Liver (tissue), 9 donors: ENCODE data around the gene NKD1. TPM values are rescaled to one million over a fixed set of nuclear protein-coding genes. Genes with fewer than 3 reads are reported as not detected.

ENCODE experiments used
- DNase-seq: peaks from one replicate; pipeline ENCODE4 v3.0.0-alpha.2; 2017; ENCODE audit warnings: low spot score
- H3K27ac ChIP-seq, 2 donors: one replicate each; pipeline ENCODE4 v1.7.0; 2013; ENCODE audit warnings: inconsistent platforms in 2 of 2, low read length in 2 of 2, control low read depth in 1 of 2, low read depth in 1 of 2, mild to moderate bottlenecking in 1 of 2
- H3K27me3 ChIP-seq, 4 donors: one replicate each; pipeline versions ENCODE4 v1.6.1 to v1.7.0; 2013; ENCODE audit warnings: low read length in 3 of 4, inconsistent platforms in 1 of 4, mild to moderate bottlenecking in 1 of 4, moderate library complexity in 1 of 4; ENCODE audit not compliant: control insufficient read depth in 4 of 4, insufficient read depth in 4 of 4
- H3K36me3 ChIP-seq, 4 donors: one replicate each; pipeline versions ENCODE4 v1.6.1 to v1.7.0; 2013; ENCODE audit warnings: low read length in 3 of 4, mild to moderate bottlenecking in 3 of 4, low read depth in 1 of 4, moderate library complexity in 1 of 4; ENCODE audit not compliant: control insufficient read depth in 4 of 4, insufficient read depth in 3 of 4
- H3K4me1 ChIP-seq, 4 donors: one replicate each; pipeline versions ENCODE4 v1.6.1 to v1.7.0; 2013; ENCODE audit warnings: low read length in 3 of 4, mild to moderate bottlenecking in 3 of 4, moderate library complexity in 1 of 4; ENCODE audit not compliant: control insufficient read depth in 4 of 4, insufficient read depth in 4 of 4
- H3K4me3 ChIP-seq, 3 donors: one replicate each; pipeline versions ENCODE4 v1.6.1 to v1.7.0; 2013; ENCODE audit warnings: low read length in 3 of 3, control low read depth in 1 of 3, low read depth in 1 of 3, mild to moderate bottlenecking in 1 of 3
- H3K9ac ChIP-seq, 2 donors: one replicate each; pipeline ENCODE4 v1.7.0; 2013; ENCODE audit warnings: low read length in 2 of 2, mild to moderate bottlenecking in 2 of 2, moderate library complexity in 2 of 2, control low read depth in 1 of 2, low read depth in 1 of 2
- H3K9me3 ChIP-seq, 4 donors: one replicate each; pipeline versions ENCODE4 v1.6.1 to v1.7.0; 2013; ENCODE audit warnings: low read length in 3 of 4; ENCODE audit not compliant: control insufficient read depth in 4 of 4
- EGR1 ChIP-seq, 2 donors: IDR thresholded peaks; 2 replicates each; pipeline ENCODE4 v1.6.1; 2016 to 2018; ENCODE audit warnings: antibody characterized with exemption in 2 of 2, low read depth in 2 of 2
- FOXA1 ChIP-seq: IDR thresholded peaks from 2 replicates; pipeline ENCODE4 v1.6.1; 2016; ENCODE audit warnings: antibody characterized with exemption
- FOXA2 ChIP-seq: IDR thresholded peaks from 2 replicates; pipeline ENCODE4 v1.6.1; 2016; ENCODE audit warnings: antibody characterized with exemption
- GABPA ChIP-seq, 2 donors: IDR thresholded peaks in 1 of 2; conservative IDR thresholded peaks in 1 of 2; 2 replicates each; pipeline ENCODE4 v1.6.1; 2016; ENCODE audit warnings: antibody characterized with exemption in 2 of 2, mild to moderate bottlenecking in 1 of 2, moderate library complexity in 1 of 2
- HNF4A ChIP-seq, 2 donors: conservative IDR thresholded peaks; 2 replicates each; pipeline ENCODE4 v1.6.1; 2016; ENCODE audit warnings: antibody characterized with exemption in 2 of 2, mild to moderate bottlenecking in 2 of 2
- HNF4G ChIP-seq: IDR thresholded peaks from 2 replicates; pipeline ENCODE4 v1.6.1; 2016; ENCODE audit warnings: antibody characterized with exemption
- JUND ChIP-seq, 2 donors: IDR thresholded peaks; 2 replicates each; pipeline ENCODE4 v1.6.1; 2016; ENCODE audit warnings: antibody characterized with exemption in 2 of 2
- MAX ChIP-seq: IDR thresholded peaks from 2 replicates; pipeline ENCODE4 v1.6.1; 2016; ENCODE audit warnings: antibody characterized with exemption
- NR2F2 ChIP-seq: IDR thresholded peaks from 2 replicates; pipeline ENCODE4 v1.6.1; 2016; ENCODE audit warnings: antibody characterized with exemption
- RAD21 ChIP-seq, 2 donors: IDR thresholded peaks; 2 replicates each; pipeline ENCODE4 v1.6.1; 2016; ENCODE audit warnings: antibody characterized with exemption in 2 of 2, mild to moderate bottlenecking in 2 of 2
- RXRA ChIP-seq, 2 donors: IDR thresholded peaks; 2 replicates each; pipeline ENCODE4 v1.6.1; 2017 to 2018; ENCODE audit warnings: antibody characterized with exemption in 2 of 2, mild to moderate bottlenecking in 1 of 2
- SP1 ChIP-seq: IDR thresholded peaks from 2 replicates; pipeline ENCODE4 v1.6.1; 2018; ENCODE audit warnings: antibody characterized with exemption, mild to moderate bottlenecking
- TAF1 ChIP-seq: conservative IDR thresholded peaks from 2 replicates; pipeline ENCODE4 v1.6.1; 2016; ENCODE audit warnings: antibody characterized with exemption, mild to moderate bottlenecking
- YY1 ChIP-seq: IDR thresholded peaks from 2 replicates; pipeline ENCODE4 v1.6.1; 2016; ENCODE audit warnings: antibody characterized with exemption, mild to moderate bottlenecking
- WGBS: extraction: QIAGEN DNeasy Blood & Tissue Kit; methylation state at CpG from one replicate; pipeline ENCODE4 v1.1.7; 2013; 5-methylcytosine and 5-hydroxymethylcytosine counted together
- polyA plus RNA-seq, 2 donors: library from polyadenylated mRNA; stranded (reverse) in 1 of 2; unstranded in 1 of 2; fragments of 200-250 nt in 1 of 2; fragments of >200 nt in 1 of 2; fragmentation: Nextera tagmentation in 1 of 2; extraction: Ambion mirVana in 1 of 2; gene quantifications; one replicate each; pipeline versions ENCODE4 v1.2.1 to v1.2.3, GENCODE V29; 2013 to 2015
- total RNA-seq, 2 donors: library from RNA; depleted of rRNA; stranded (reverse); fragments of >200 nt; gene quantifications; one replicate each; pipeline ENCODE4 v1.2.3, GENCODE V29; 2014
- TF ChIP-seq, protein P1 (sequence below): IDR thresholded peaks from 2 replicates; pipeline ENCODE4 v1.6.1; 2016; ENCODE audit warnings: antibody characterized with exemption
- TF ChIP-seq, protein P2 (sequence below): fragments of 150-350 bp; IDR thresholded peaks from 2 replicates; pipeline ENCODE4 v1.5.1; 2017; ENCODE audit warnings: improper control_type of control experiment, low read depth, low read length; ENCODE audit not compliant: missing input control
- TF ChIP-seq, protein P3 (sequence below): IDR thresholded peaks from 2 replicates; pipeline ENCODE4 v1.6.1; 2016; ENCODE audit warnings: antibody characterized with exemption
- TF ChIP-seq, protein P4 (sequence below): IDR thresholded peaks from 2 replicates; pipeline ENCODE4 v1.6.1; 2016; ENCODE audit warnings: antibody characterized with exemption, mild to moderate bottlenecking
- donor health status: healthy.
- donor health status: healthy.
- donor health status: healthy.
- donor health status: healthy.
- donor health status: healthy.

The NKD1 gene
- total and polyA plus RNA-seq, 4 donors, result 0.28 to 3.5 (median 0.85) TPM

- H3K9ac ChIP-seq, result no peak overlapping the region
- no peaks in the 10 kb centered on the region for H3K27me3 ChIP-seq
- no peak overlapping the region for H3K27ac ChIP-seq
- TF ChIP-seq SP1, result no peak
- no peak for TF ChIP-seq RXRA (IDR thresholded peaks at IDR 0.05)
- TF ChIP-seq MAX, result no peak
- no peak for TF ChIP-seq TAF1
- TF ChIP-seq NR2F2, result no peak
- no peak for TF ChIP-seq FOXA2
- TF ChIP-seq GABPA (IDR thresholded peaks at IDR 0.05 in 1 of 2, conservative IDR thresholded peaks at IDR 0.05 in 1 of 2), result no peak
- no peak for TF ChIP-seq EGR1 (IDR thresholded peaks at IDR 0.05; ENCODE audit: low read depth in 2 of 2)
- TF ChIP-seq, protein P1, sequence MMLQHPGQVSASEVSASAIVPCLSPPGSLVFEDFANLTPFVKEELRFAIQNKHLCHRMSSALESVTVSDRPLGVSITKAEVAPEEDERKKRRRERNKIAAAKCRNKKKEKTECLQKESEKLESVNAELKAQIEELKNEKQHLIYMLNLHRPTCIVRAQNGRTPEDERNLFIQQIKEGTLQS, result no peak
- TF ChIP-seq FOXA1, result no peak
- no peak for DNase-seq
- WGBS, result 96% methylated on average over 2 of the region's 2 CpGs
- peaks cover 4 to 19% (median 6%) of the 10 kb centered on the region in 4 donors for H3K4me1 ChIP-seq
- no peak overlapping the region for H3K4me3 ChIP-seq
- peaks cover 0 to 8% (median 2%) of the 10 kb centered on the region in 4 donors for H3K9me3 ChIP-seq
- H3K36me3 ChIP-seq, result no peaks in the 10 kb centered on the region
Measured at GRCh38 chr16:50531359-50531758, 16.8 kb upstream of the NKD1 start.

- WGBS, result 93% methylated on average over 3 of the region's 3 CpGs
- no peak overlapping the region for H3K4me3 ChIP-seq
- H3K9ac ChIP-seq, result no peak overlapping the region
- peaks cover 4 to 19% (median 6%) of the 10 kb centered on the region in 4 donors for H3K4me1 ChIP-seq
- no peak for DNase-seq
- H3K36me3 ChIP-seq, result no peaks in the 10 kb centered on the region
- no peak overlapping the region for H3K27ac ChIP-seq
- H3K27me3 ChIP-seq, result no peaks in the 10 kb centered on the region
- TF ChIP-seq, protein P1, result no peak
- TF ChIP-seq YY1 (no peak), HNF4G (no peak), FOXA2 (no peak), SP1 (no peak)
- H3K9me3 ChIP-seq, result peaks cover 0 to 8% (median 2%) of the 10 kb centered on the region in 4 donors
Measured at GRCh38 chr16:50531901-50532300, 16.3 kb upstream of the NKD1 start.

- Histone ChIP-seq H3K4me1 (peaks cover 4 to 19% (median 6%) of the 10 kb centered on the region in 4 donors), H3K9ac (no peak overlapping the region), H3K27me3 (no peaks in the 10 kb centered on the region), H3K27ac (no peak overlapping the region), H3K9me3 (peaks cover 0 to 8% (median 2%) of the 10 kb centered on the region in 4 donors), H3K36me3 (no peaks in the 10 kb centered on the region), H3K4me3 (no peak overlapping the region)
- DNase-seq, result no peak
- TF ChIP-seq FOXA1, result no peak
- no peak for TF ChIP-seq MAX
- TF ChIP-seq, protein P1, result no peak
- TF ChIP-seq RAD21 (IDR thresholded peaks at IDR 0.05), result no peak
- TF ChIP-seq, protein P2, sequence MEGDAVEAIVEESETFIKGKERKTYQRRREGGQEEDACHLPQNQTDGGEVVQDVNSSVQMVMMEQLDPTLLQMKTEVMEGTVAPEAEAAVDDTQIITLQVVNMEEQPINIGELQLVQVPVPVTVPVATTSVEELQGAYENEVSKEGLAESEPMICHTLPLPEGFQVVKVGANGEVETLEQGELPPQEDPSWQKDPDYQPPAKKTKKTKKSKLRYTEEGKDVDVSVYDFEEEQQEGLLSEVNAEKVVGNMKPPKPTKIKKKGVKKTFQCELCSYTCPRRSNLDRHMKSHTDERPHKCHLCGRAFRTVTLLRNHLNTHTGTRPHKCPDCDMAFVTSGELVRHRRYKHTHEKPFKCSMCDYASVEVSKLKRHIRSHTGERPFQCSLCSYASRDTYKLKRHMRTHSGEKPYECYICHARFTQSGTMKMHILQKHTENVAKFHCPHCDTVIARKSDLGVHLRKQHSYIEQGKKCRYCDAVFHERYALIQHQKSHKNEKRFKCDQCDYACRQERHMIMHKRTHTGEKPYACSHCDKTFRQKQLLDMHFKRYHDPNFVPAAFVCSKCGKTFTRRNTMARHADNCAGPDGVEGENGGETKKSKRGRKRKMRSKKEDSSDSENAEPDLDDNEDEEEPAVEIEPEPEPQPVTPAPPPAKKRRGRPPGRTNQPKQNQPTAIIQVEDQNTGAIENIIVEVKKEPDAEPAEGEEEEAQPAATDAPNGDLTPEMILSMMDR, result no peak
- TF ChIP-seq, protein P3, sequence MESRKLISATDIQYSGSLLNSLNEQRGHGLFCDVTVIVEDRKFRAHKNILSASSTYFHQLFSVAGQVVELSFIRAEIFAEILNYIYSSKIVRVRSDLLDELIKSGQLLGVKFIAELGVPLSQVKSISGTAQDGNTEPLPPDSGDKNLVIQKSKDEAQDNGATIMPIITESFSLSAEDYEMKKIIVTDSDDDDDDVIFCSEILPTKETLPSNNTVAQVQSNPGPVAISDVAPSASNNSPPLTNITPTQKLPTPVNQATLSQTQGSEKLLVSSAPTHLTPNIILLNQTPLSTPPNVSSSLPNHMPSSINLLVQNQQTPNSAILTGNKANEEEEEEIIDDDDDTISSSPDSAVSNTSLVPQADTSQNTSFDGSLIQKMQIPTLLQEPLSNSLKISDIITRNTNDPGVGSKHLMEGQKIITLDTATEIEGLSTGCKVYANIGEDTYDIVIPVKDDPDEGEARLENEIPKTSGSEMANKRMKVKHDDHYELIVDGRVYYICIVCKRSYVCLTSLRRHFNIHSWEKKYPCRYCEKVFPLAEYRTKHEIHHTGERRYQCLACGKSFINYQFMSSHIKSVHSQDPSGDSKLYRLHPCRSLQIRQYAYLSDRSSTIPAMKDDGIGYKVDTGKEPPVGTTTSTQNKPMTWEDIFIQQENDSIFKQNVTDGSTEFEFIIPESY, result no peak
- no peak for TF ChIP-seq HNF4A (conservative IDR thresholded peaks at IDR 0.05)
- TF ChIP-seq YY1, result no peak
- TF ChIP-seq, protein P4, sequence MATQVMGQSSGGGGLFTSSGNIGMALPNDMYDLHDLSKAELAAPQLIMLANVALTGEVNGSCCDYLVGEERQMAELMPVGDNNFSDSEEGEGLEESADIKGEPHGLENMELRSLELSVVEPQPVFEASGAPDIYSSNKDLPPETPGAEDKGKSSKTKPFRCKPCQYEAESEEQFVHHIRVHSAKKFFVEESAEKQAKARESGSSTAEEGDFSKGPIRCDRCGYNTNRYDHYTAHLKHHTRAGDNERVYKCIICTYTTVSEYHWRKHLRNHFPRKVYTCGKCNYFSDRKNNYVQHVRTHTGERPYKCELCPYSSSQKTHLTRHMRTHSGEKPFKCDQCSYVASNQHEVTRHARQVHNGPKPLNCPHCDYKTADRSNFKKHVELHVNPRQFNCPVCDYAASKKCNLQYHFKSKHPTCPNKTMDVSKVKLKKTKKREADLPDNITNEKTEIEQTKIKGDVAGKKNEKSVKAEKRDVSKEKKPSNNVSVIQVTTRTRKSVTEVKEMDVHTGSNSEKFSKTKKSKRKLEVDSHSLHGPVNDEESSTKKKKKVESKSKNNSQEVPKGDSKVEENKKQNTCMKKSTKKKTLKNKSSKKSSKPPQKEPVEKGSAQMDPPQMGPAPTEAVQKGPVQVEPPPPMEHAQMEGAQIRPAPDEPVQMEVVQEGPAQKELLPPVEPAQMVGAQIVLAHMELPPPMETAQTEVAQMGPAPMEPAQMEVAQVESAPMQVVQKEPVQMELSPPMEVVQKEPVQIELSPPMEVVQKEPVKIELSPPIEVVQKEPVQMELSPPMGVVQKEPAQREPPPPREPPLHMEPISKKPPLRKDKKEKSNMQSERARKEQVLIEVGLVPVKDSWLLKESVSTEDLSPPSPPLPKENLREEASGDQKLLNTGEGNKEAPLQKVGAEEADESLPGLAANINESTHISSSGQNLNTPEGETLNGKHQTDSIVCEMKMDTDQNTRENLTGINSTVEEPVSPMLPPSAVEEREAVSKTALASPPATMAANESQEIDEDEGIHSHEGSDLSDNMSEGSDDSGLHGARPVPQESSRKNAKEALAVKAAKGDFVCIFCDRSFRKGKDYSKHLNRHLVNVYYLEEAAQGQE, result no peak
- no peak for TF ChIP-seq NR2F2
- TF ChIP-seq SP1, result no peak
- TF ChIP-seq RXRA (IDR thresholded peaks at IDR 0.05), result no peak
- TF ChIP-seq FOXA2, result no peak
- TF ChIP-seq EGR1 (IDR thresholded peaks at IDR 0.05; ENCODE audit: low read depth in 2 of 2), result no peak
- TF ChIP-seq HNF4G, result no peak
- TF ChIP-seq GABPA (IDR thresholded peaks at IDR 0.05 in 1 of 2, conservative IDR thresholded peaks at IDR 0.05 in 1 of 2), result no peak
- TF ChIP-seq TAF1, result no peak
- no peak for TF ChIP-seq JUND (IDR thresholded peaks at IDR 0.05)
- WGBS, result 96% methylated on average over 6 of the region's 6 CpGs
Measured at GRCh38 chr16:50532576-50532975, 15.6 kb upstream of the NKD1 start.
